Neural cell (in vitro differentiated cells): ENCODE results near the gene TSPAN11. TPM values are rescaled to one million over a fixed set of nuclear protein-coding genes. Genes with fewer than 3 reads are reported as not detected.

ENCODE experiments used
- H2AFZ ChIP-seq: fragments of 200-600, 300-800 bp; sonication (generic), shearing (Covaris generic); 2 replicates; pipeline ENCODE4 v1.6.0; 2014; ENCODE audit warnings: low read depth, mild to moderate bottlenecking, antibody characterized with exemption, low read length, moderate library complexity
- H3F3A ChIP-seq: fragments of 200-600 bp; shearing (Covaris generic); 2 replicates; pipeline ENCODE4 v1.6.1; 2016; ENCODE audit warnings: mild to moderate bottlenecking, moderate library complexity, mixed read lengths, antibody characterized with exemption, low read length; ENCODE audit not compliant: insufficient read depth, poor library complexity, severe bottlenecking
- H3K27ac ChIP-seq: fragments of 200-600, 300-800 bp; sonication (generic), shearing (Covaris generic); 2 replicates; pipeline ENCODE4 v1.5.1; 2014; ENCODE audit warnings: mild to moderate bottlenecking, low read length, moderate library complexity
- H3K27me3 ChIP-seq: fragments of 300-800, 200-600 bp; sonication (generic), shearing (Covaris generic); 2 replicates; pipeline ENCODE4 v1.6.0; 2014; ENCODE audit warnings: mild to moderate bottlenecking, low read depth, low read length, moderate library complexity; ENCODE audit not compliant: insufficient read depth
- H3K36me3 ChIP-seq: fragments of 300-800, 200-600 bp; sonication (generic), shearing (Covaris generic); 2 replicates; pipeline ENCODE4 v1.5.1; 2014; ENCODE audit warnings: mild to moderate bottlenecking, antibody characterized with exemption, low read length, moderate library complexity; ENCODE audit not compliant: insufficient read depth
- H3K4me2 ChIP-seq: fragments of 300-800, 200-600 bp; sonication (generic), shearing (Covaris generic); 2 replicates; pipeline ENCODE4 v1.6.0; 2014; ENCODE audit warnings: mild to moderate bottlenecking, low read length
- H3K4me3 ChIP-seq: fragments of 300-800, 200-600 bp; sonication (generic), shearing (Covaris generic); 2 replicates; pipeline ENCODE4 v1.5.1; 2014; ENCODE audit warnings: mild to moderate bottlenecking, low read length, moderate library complexity
- H3K79me2 ChIP-seq: fragments of 200-600 bp; shearing (Covaris generic); replicated peaks from 2 replicates; pipeline ENCODE4 v1.6.0; 2014; ENCODE audit warnings: mild to moderate bottlenecking, low read length, moderate library complexity; ENCODE audit not compliant: insufficient read depth
- H3K9ac ChIP-seq: fragments of 300-800, 200-600 bp; sonication (generic), shearing (Covaris generic); 2 replicates; pipeline ENCODE4 v1.6.1; 2016; ENCODE audit warnings: mild to moderate bottlenecking, low read length, mixed read lengths
- H3K9me2 ChIP-seq: fragments of 200-600 bp; shearing (Covaris generic); 2 replicates; pipeline ENCODE4 v1.6.1; 2016; ENCODE audit warnings: mild to moderate bottlenecking, low read length, mixed read lengths; ENCODE audit not compliant: insufficient read depth
- H3K9me3 ChIP-seq: fragments of 200-600, 300-800 bp; sonication (generic), shearing (Covaris generic); 2 replicates; pipeline ENCODE4 v1.6.1; 2016; ENCODE audit warnings: mild to moderate bottlenecking, mixed run types, low read length, moderate library complexity, mixed read lengths
- H4K20me1 ChIP-seq: fragments of 200-600 bp; shearing (Covaris generic); 2 replicates; pipeline ENCODE4 v1.6.1; 2016; ENCODE audit warnings: mild to moderate bottlenecking, mixed run types; ENCODE audit not compliant: insufficient read depth
- CTCF ChIP-seq: fragments of 450-650 bp; IDR thresholded peaks from 2 replicates; pipeline ENCODE4 v1.5.1; 2014; ENCODE audit warnings: antibody characterized with exemption, mild to moderate bottlenecking, moderate library complexity; ENCODE audit not compliant: poor library complexity, severe bottlenecking
- EP300 ChIP-seq: fragments of 450-650 bp; conservative IDR thresholded peaks from 2 replicates; pipeline ENCODE4 v1.6.1; 2014; ENCODE audit warnings: antibody characterized with exemption, mild to moderate bottlenecking, moderate library complexity; ENCODE audit not compliant: poor library complexity, severe bottlenecking
- EZH2 ChIP-seq: fragments of 200-600, 300-800 bp; shearing (Covaris generic), sonication (generic); IDR thresholded peaks from 2 replicates; pipeline ENCODE4 v1.6.1; 2014; ENCODE audit warnings: antibody characterized with exemption, low read length, borderline replicate concordance, mild to moderate bottlenecking; ENCODE audit not compliant: insufficient read depth, poor library complexity, severe bottlenecking
- MXI1 ChIP-seq: fragments of 450-650 bp; conservative IDR thresholded peaks from 2 replicates; pipeline ENCODE4 v1.6.1; 2014; ENCODE audit warnings: antibody characterized with exemption, mild to moderate bottlenecking; ENCODE audit not compliant: poor library complexity, severe bottlenecking
- POLR2AphosphoS5 ChIP-seq: IDR thresholded peaks from 2 replicates; pipeline ENCODE4 v1.6.1; 2012
- RAD21 ChIP-seq: fragments of 450-650 bp; conservative IDR thresholded peaks from 2 replicates; pipeline ENCODE4 v1.6.1; 2014; ENCODE audit warnings: antibody characterized with exemption, mild to moderate bottlenecking, moderate library complexity
- SMC3 ChIP-seq: fragments of 450-650 bp; conservative IDR thresholded peaks from 2 replicates; pipeline ENCODE4 v1.6.1; 2014; ENCODE audit warnings: antibody characterized with exemption, mild to moderate bottlenecking, moderate library complexity; ENCODE audit not compliant: poor library complexity
- TAF1 ChIP-seq: IDR thresholded peaks from 2 replicates; pipeline ENCODE4 v1.6.1; 2012; ENCODE audit warnings: low read depth
- polyA plus RNA-seq: library from polyadenylated mRNA; depleted of rRNA; stranded (reverse); fragments of >200 nt; gene quantifications from 2 replicates; pipeline ENCODE4 v1.2.3, GENCODE V29; 2014
- TF ChIP-seq, protein P1 (sequence below): IDR thresholded peaks from 2 replicates; pipeline ENCODE4 v1.6.1; 2012; ENCODE audit warnings: borderline replicate concordance

The TSPAN11 gene
- polyA plus RNA-seq, 1 donor from 2014 or later, result 5.6 TPM

GRCh38 chr12:30992381-30992780, 65.8 kb downstream of the TSPAN11 start:
- Histone ChIP-seq H3K4me3 (no peak overlapping the region), H3K36me3 (no peaks in the 10 kb centered on the region), H3F3A (no peaks in the 10 kb centered on the region), H3K9me2 (no peaks in the 10 kb centered on the region), H3K27ac (no peak overlapping the region), H3K4me2 (no peak overlapping the region), H2AFZ (no peak overlapping the region), H3K9me3 (no peaks in the 10 kb centered on the region), H3K9ac (no peak overlapping the region), H4K20me1 (no peaks in the 10 kb centered on the region), H3K27me3 (no peaks in the 10 kb centered on the region), H3K79me2 (no peaks in the 10 kb centered on the region)
- TF ChIP-seq EP300 (no peak), TAF1 (no peak), POLR2AphosphoS5 (no peak), SMC3 (no peak), CTCF (no peak), EZH2 (no peak), MXI1 (no peak), RAD21 (no peak)
- TF ChIP-seq, protein P1, sequence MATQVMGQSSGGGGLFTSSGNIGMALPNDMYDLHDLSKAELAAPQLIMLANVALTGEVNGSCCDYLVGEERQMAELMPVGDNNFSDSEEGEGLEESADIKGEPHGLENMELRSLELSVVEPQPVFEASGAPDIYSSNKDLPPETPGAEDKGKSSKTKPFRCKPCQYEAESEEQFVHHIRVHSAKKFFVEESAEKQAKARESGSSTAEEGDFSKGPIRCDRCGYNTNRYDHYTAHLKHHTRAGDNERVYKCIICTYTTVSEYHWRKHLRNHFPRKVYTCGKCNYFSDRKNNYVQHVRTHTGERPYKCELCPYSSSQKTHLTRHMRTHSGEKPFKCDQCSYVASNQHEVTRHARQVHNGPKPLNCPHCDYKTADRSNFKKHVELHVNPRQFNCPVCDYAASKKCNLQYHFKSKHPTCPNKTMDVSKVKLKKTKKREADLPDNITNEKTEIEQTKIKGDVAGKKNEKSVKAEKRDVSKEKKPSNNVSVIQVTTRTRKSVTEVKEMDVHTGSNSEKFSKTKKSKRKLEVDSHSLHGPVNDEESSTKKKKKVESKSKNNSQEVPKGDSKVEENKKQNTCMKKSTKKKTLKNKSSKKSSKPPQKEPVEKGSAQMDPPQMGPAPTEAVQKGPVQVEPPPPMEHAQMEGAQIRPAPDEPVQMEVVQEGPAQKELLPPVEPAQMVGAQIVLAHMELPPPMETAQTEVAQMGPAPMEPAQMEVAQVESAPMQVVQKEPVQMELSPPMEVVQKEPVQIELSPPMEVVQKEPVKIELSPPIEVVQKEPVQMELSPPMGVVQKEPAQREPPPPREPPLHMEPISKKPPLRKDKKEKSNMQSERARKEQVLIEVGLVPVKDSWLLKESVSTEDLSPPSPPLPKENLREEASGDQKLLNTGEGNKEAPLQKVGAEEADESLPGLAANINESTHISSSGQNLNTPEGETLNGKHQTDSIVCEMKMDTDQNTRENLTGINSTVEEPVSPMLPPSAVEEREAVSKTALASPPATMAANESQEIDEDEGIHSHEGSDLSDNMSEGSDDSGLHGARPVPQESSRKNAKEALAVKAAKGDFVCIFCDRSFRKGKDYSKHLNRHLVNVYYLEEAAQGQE, result no peak

DNA sequence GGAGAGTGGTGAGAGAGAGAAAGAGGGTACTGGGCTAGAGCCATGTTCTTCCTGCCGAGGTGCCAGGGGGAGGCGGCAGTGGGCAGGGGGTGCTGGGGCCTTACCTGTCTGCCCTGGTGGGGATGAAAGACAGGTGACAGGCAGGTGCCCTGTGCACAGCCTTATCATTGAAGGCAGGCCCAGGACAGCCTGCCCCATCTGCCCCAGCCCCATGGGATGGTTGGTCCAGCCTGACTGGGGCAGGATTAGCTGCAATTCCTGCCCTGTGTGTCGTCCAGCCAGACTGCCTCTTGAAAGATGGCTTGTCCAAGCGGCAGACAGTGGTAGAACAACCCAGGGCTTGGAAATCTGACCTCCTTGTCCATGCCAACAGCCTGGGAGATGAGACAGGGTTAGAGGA, 67.2 kb downstream of the TSPAN11 start:
- no peak overlapping the region for H3K4me2 ChIP-seq
- no peak overlapping the region for H3K9ac ChIP-seq
- no peaks in the 10 kb centered on the region for H3K27me3 ChIP-seq
- no peaks in the 10 kb centered on the region for H3K9me2 ChIP-seq
- no peak overlapping the region for H2AFZ ChIP-seq
- TF ChIP-seq CTCF (no peak), TAF1 (no peak), EP300 (no peak), RAD21 (no peak), POLR2AphosphoS5 (no peak), EZH2 (no peak), SMC3 (no peak), MXI1 (no peak)
- TF ChIP-seq, protein P1, result no peak
- H4K20me1 ChIP-seq, result no peaks in the 10 kb centered on the region
- H3F3A ChIP-seq, result no peaks in the 10 kb centered on the region
- H3K36me3 ChIP-seq, result no peaks in the 10 kb centered on the region
- H3K27ac ChIP-seq, result no peak overlapping the region
- H3K4me3 ChIP-seq, result no peak overlapping the region
- H3K9me3 ChIP-seq, result no peaks in the 10 kb centered on the region
- no peaks in the 10 kb centered on the region for H3K79me2 ChIP-seq
